IMR-90 (cell line): ENCODE data around the gene DAGLA. TPM values are rescaled to one million over a fixed set of nuclear protein-coding genes. Genes with fewer than 3 reads are reported as not detected.
A peak's percentile ranks its signal among the peaks of the same experiment; 100 is the strongest.

ENCODE experiments used
- ATAC-seq: fragments of 200-7000 bp; cut with Tn5 transposase; 2 replicates; pipeline ENCODE4 v1.9.1; 2020; ENCODE audit warnings: low read depth, mild to moderate bottlenecking, moderate library complexity
- BruUV-seq: library from RNA; stranded (reverse); fragments of 400-500 nt; replicated peaks from 2 replicates; lab custom pipeline; 2021; lab: Mats Ljungman, UMichigan
- CTCF ChIA-PET: fragments of 300-600 bp; formaldehyde crosslinking; extraction: SDS; loops from one replicate; lab custom pipeline; 2021; ENCODE audit warnings: antibody characterized with exemption; lab: Yijun Ruan, JAX
- POLR2A ChIA-PET: fragments of 300-600 bp; sonication (Branson Sonifier 250); formaldehyde crosslinking; loops from one replicate; lab custom pipeline; 2022; ENCODE audit warnings: antibody characterized with exemption; ENCODE audit not compliant: unreplicated experiment; lab: Charles Lee
- DNase-seq: peaks from one replicate; pipeline ENCODE4 v3.0.0; 2013
- H2AFZ ChIP-seq: replicated peaks from 2 replicates; pipeline ENCODE3; 2013; ENCODE audit warnings: low read length, mild to moderate bottlenecking; ENCODE audit not compliant: poor library complexity
- H2AK5ac ChIP-seq: 2 replicates; pipeline ENCODE4 v1.6.1; 2013; ENCODE audit warnings: low read depth, low read length, inconsistent platforms
- H2AK9ac ChIP-seq: replicated peaks from 2 replicates; pipeline ENCODE3; 2013; ENCODE audit warnings: mild to moderate bottlenecking, low read depth, low read length, moderate library complexity; ENCODE audit not compliant: poor library complexity
- H2BK120ac ChIP-seq: 2 replicates; pipeline ENCODE4 v1.6.1; 2013; ENCODE audit warnings: low read depth, low read length, inconsistent platforms
- H2BK15ac ChIP-seq: 3 replicates; pipeline ENCODE4 v1.6.1; 2013; ENCODE audit warnings: low read depth, low read length, inconsistent platforms
- H2BK20ac ChIP-seq: 2 replicates; pipeline ENCODE4 v1.6.1; 2013; ENCODE audit warnings: low read depth, mild to moderate bottlenecking, inconsistent platforms, low read length, moderate library complexity
- H2BK5ac ChIP-seq: 2 replicates; pipeline ENCODE4 v1.6.1; 2013; ENCODE audit warnings: mild to moderate bottlenecking, low read depth, low read length, inconsistent platforms; ENCODE audit not compliant: poor library complexity, severe bottlenecking
- H3K14ac ChIP-seq: replicated peaks from 2 replicates; pipeline ENCODE4 v1.6.1; 2013; ENCODE audit warnings: low read depth, low read length, inconsistent platforms
- H3K18ac ChIP-seq: 2 replicates; pipeline ENCODE4 v1.6.1; 2013; ENCODE audit warnings: low read depth, low read length, control low read depth
- H3K23ac ChIP-seq: 2 replicates; pipeline ENCODE4 v1.6.1; 2013; ENCODE audit warnings: low read depth, low read length, inconsistent platforms
- H3K27ac ChIP-seq: 2 replicates; pipeline ENCODE4 v1.5.1; 2013; ENCODE audit warnings: mild to moderate bottlenecking, control low read depth, low read length; ENCODE audit not compliant: insufficient read depth
- H3K27me3 ChIP-seq: 2 replicates; pipeline ENCODE4 v1.6.1; 2013; ENCODE audit warnings: low read length; ENCODE audit not compliant: control insufficient read depth, insufficient read depth
- H3K36me3 ChIP-seq: 2 replicates; pipeline ENCODE4 v1.6.1; 2013; ENCODE audit warnings: low read length, mixed read lengths; ENCODE audit not compliant: control insufficient read depth, insufficient read depth
- H3K4ac ChIP-seq: 2 replicates; pipeline ENCODE4 v1.6.1; 2013; ENCODE audit warnings: low read depth, low read length, inconsistent platforms
- H3K4me1 ChIP-seq: 2 replicates; pipeline ENCODE4 v1.6.1; 2013; ENCODE audit warnings: low read length, mixed read lengths; ENCODE audit not compliant: control insufficient read depth, insufficient read depth
- H3K4me2 ChIP-seq: 2 replicates; pipeline ENCODE4 v1.6.1; 2013; ENCODE audit warnings: low read depth, mild to moderate bottlenecking, control low read depth, low read length, moderate library complexity
- H3K4me3 ChIP-seq: 2 replicates; pipeline ENCODE4 v1.5.1; 2013; ENCODE audit warnings: low read depth, mild to moderate bottlenecking, control low read depth, low read length, moderate library complexity; ENCODE audit not compliant: insufficient read depth
- H3K56ac ChIP-seq: 2 replicates; pipeline ENCODE4 v1.6.1; 2013; ENCODE audit warnings: low read length, inconsistent platforms; ENCODE audit not compliant: insufficient read depth; ENCODE audit errors: extremely low read depth
- H3K79me1 ChIP-seq, 2 experiments: 2 replicates each; pipeline ENCODE4 v1.6.1; 2013; ENCODE audit warnings: low read length in 2 of 2, inconsistent platforms in 1 of 2, low read depth in 1 of 2
- H3K9ac ChIP-seq: 2 replicates; pipeline ENCODE4 v1.6.1; 2013; ENCODE audit warnings: low read depth, low read length, control low read depth
- H3K9me1 ChIP-seq: 2 replicates; pipeline ENCODE4 v1.6.1; 2013; ENCODE audit warnings: low read length, inconsistent platforms; ENCODE audit not compliant: insufficient read depth
- H3K9me3 ChIP-seq: 2 replicates; pipeline ENCODE4 v1.6.1; 2013; ENCODE audit warnings: low read length; ENCODE audit not compliant: control insufficient read depth, insufficient read depth
- H4K20me1 ChIP-seq: 2 replicates; pipeline ENCODE4 v1.6.1; 2013; ENCODE audit warnings: low read length, inconsistent platforms; ENCODE audit not compliant: insufficient read depth
- H4K5ac ChIP-seq: 2 replicates; pipeline ENCODE4 v1.6.1; 2013; ENCODE audit warnings: mild to moderate bottlenecking, low read depth, low read length, control low read depth
- H4K8ac ChIP-seq, 2 experiments: 2 replicates each; pipeline ENCODE4 v1.6.1; 2013; ENCODE audit warnings: low read depth in 2 of 2, low read length in 2 of 2, control low read depth in 1 of 2, inconsistent platforms in 1 of 2
- H4K91ac ChIP-seq: 2 replicates; pipeline ENCODE4 v1.6.1; 2013; ENCODE audit warnings: low read depth, low read length, inconsistent platforms; ENCODE audit not compliant: insufficient read depth
- CEBPB ChIP-seq: IDR thresholded peaks from 2 replicates; pipeline ENCODE4 v1.6.1; 2012; ENCODE audit warnings: low read depth, low read length, improper control_type of control experiment
- CHD1 ChIP-seq: IDR thresholded peaks from 2 replicates; pipeline ENCODE4 v1.6.1; 2012; ENCODE audit warnings: low read depth, low read length, improper control_type of control experiment
- WGBS, 2 experiments: methylation state at CpG; one replicate each; pipeline versions ENCODE4 v1.1.5 to v1.1.7; 2013; ENCODE audit warnings: missing lambda C conversion rate in 2 of 2; ENCODE audit not compliant: insufficient read length in 1 of 2; ENCODE audit errors: extremely low coverage in 2 of 2; 5-methylcytosine and 5-hydroxymethylcytosine counted together
- dilution Hi-C: fragments of 300-500 bp; cut with HindIII; formaldehyde crosslinking; loops from one replicate; pipeline ENCODE4 v1.14.3; 2018; ENCODE audit warnings: low sequenced_read_pairs; ENCODE audit not compliant: unreplicated experiment
- in situ Hi-C: fragments of 300-500 bp; cut with MboI; formaldehyde crosslinking; loops from 3 replicates; pipeline ENCODE4 v1.14.3; 2019; ENCODE audit warnings: low sequenced_read_pairs, inconsistent platforms, mixed read lengths
- intact Hi-C: fragments of 100-400 bp; cut with micrococcal nuclease; formaldehyde crosslinking; loops from 2 replicates; pipeline ENCODE4 v1.10.0; 2022
- polyA plus RNA-seq, 3 experiments: library from polyadenylated mRNA; depleted of rRNA; stranded (reverse); fragments of >200 nt; gene quantifications; 2 replicates each; pipeline ENCODE4 v1.2.3, GENCODE V29; 2012; ENCODE audit warnings: low replicate concordance in 1 of 3
- total RNA-seq: library from RNA; depleted of rRNA; stranded (reverse); fragments of >200 nt; gene quantifications from 2 replicates; pipeline ENCODE4 v1.2.3, GENCODE V29; 2012

The DAGLA gene
- total and polyA plus RNA-seq, 2 of the 4 experiments (the other 2 are of a cell fraction), result 0.90 to 3.8 TPM

DNA sequence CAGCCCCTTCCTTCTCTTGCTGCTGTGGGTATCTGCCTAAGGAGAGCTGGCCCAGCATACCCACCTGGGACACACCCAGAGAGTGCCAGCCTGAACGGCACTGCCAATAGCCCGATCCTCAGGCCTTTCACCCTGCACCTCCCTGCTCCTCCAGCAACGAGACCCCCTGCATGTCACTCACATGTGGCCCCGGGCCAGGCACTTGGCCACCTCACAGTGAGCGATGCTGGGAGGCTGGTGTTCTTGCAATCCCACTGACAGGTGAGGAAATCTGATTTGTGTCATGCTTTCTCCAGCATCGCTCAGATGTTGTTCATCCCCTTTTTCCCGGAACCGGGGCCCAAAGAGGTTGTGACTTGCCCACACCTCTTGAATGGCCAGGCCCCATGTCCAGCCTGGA, 20.5 kb downstream of the DAGLA start:
- POLR2A ChIA-PET, result no interaction called here
- Histone ChIP-seq H4K5ac (no peak overlapping the region), H3K23ac (no peak overlapping the region), H3K4me2 (no peak overlapping the region), H3K9me1 (no peaks in the 10 kb centered on the region), H2BK20ac (no peak overlapping the region), H4K8ac (no peak overlapping the region), H2AFZ (peak overlapping the region; percentile 5), H3K9ac (no peak overlapping the region), H4K91ac (no peak overlapping the region), H3K56ac (no peak overlapping the region), H3K4ac (no peak overlapping the region), H3K14ac (no peak overlapping the region), H4K20me1 (no peaks in the 10 kb centered on the region), H3K4me3 (no peak overlapping the region), H3K27me3 (peaks cover 13% of the 10 kb centered on the region; the same call in 1 of the 2 replicates), H3K18ac (no peak overlapping the region), H2AK9ac (peak overlapping the region; percentile 59), H3K36me3 (no peaks in the 10 kb centered on the region), H2BK5ac (no peak overlapping the region), H3K4me1 (peaks cover 11% of the 10 kb centered on the region), H3K79me1 (no peaks in the 10 kb centered on the region), H3K9me3 (no peaks in the 10 kb centered on the region), H2BK120ac (no peak overlapping the region), H3K27ac (no peak overlapping the region), H2AK5ac (0 out of 2 replicates have a peak overlapping the region, but pooled peaks have one; percentile 14), H2BK15ac (no peak overlapping the region)
- no peak for TF ChIP-seq CHD1
- TF ChIP-seq CEBPB, result 0 out of 2 replicates have a peak, but pooled peaks have one; percentile 9
- 100% methylated on average over 3 of the region's 8 CpGs; no CpG with 5 or more reads in 1 of the 2 experiments for WGBS, 2 experiments
- CTCF ChIA-PET, result no interaction called here
- no peak for ATAC-seq
- in situ Hi-C loops, result no loop called here
- intact Hi-C loops, result no loop called here
- BruUV-seq, result no TSS peak
- no peak for DNase-seq
- dilution Hi-C loops, result no loop called here
